BJ (cell line): ENCODE results near the gene FAM53A. TPM values are rescaled to one million over a fixed set of nuclear protein-coding genes. Genes with fewer than 3 reads are reported as not detected.

ENCODE experiments used
- CTCF ChIA-PET: fragments of 350-600 bp; formaldehyde crosslinking; extraction: SDS; loops from one replicate; lab custom pipeline; 2021; ENCODE audit warnings: antibody characterized with exemption, inconsistent platforms; lab: Yijun Ruan, JAX
- POLR2A ChIA-PET: fragments of 300-600 bp; sonication (Branson Sonifier 250); formaldehyde crosslinking; extraction: SDS; loops from one replicate; lab custom pipeline; 2021; ENCODE audit warnings: antibody characterized with exemption; lab: Charles Lee
- DNase-seq: peaks from one replicate; pipeline ENCODE4 v3.0.0-alpha.2; 2011; ENCODE audit warnings: low read depth
- H3K27me3 ChIP-seq: 2 replicates; pipeline ENCODE4 v1.6.0; 2011; ENCODE audit warnings: low read length; ENCODE audit not compliant: control insufficient read depth, insufficient read depth
- H3K36me3 ChIP-seq: 2 replicates; pipeline ENCODE4 v1.5.1; 2011; ENCODE audit warnings: low read length; ENCODE audit not compliant: control insufficient read depth, insufficient read depth
- H3K4me3 ChIP-seq: 2 replicates; pipeline ENCODE4 v1.5.1; 2011; ENCODE audit warnings: low read depth, mild to moderate bottlenecking, control low read depth, low read length
- CTCF ChIP-seq: IDR thresholded peaks from 2 replicates; pipeline ENCODE4 v1.5.1; 2011; ENCODE audit warnings: low read depth, mild to moderate bottlenecking, control low read depth, inconsistent platforms, low read length, moderate library complexity; ENCODE audit not compliant: insufficient read depth
- polyA plus RNA-seq: library from polyadenylated mRNA; depleted of rRNA; stranded (reverse); fragments of >200 nt; gene quantifications from 2 replicates; pipeline ENCODE4 v1.2.3, GENCODE V29; 2011

The FAM53A gene
- polyA plus RNA-seq, 1 experiment: 3.7 TPM

DNA sequence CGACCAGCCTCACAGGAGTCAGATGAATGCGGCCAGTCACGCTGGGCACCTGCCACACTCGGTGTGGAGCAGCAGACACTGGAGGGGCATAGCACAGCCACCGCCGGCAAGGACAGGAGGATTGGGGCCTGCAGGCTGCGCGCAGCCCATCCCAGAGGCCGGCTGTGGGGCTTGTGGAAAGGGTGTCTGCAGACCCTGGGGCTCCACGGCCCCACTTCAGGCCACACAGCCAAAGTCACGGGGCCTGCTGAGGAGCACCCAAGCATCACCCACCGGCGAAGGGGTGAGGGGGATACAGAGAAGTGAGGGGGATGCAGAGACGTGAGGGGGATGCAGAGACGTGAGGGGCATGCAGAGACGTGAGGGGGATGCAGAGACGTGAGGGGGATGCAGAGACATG lies 70.1 kb downstream of the FAM53A start:
- CTCF ChIA-PET: no interaction called here
- no peak for TF ChIP-seq CTCF
- POLR2A ChIA-PET: no interaction called here
- H3K27me3 ChIP-seq: no peaks in the 10 kb centered on the region
- no peak overlapping the region for H3K4me3 ChIP-seq
- DNase-seq: no peak
- H3K36me3 ChIP-seq: no peaks in the 10 kb centered on the region

DNA sequence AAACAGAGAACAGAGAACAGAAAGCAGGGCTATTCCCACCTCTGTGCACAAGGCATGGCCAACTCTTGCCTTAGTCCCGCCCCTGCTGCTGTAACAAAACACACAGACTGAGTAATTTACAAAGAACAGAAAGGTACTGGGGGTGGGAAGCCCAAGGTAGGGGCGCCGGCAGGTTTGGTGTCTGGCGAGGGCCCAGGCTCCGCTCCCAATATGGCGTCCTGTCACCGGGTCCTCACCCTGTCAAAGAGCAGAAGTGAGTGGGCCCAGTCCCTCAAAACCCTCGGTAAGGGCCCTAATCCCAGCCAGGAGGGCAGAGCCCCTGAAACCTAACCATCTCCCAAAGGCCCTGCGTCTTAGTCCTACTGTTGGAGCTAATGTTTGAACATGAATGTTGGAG lies 71.0 kb downstream of the FAM53A start:
- ChIA-PET CTCF (no interaction called here), POLR2A (no interaction called here)
- DNase-seq: no peak
- TF ChIP-seq CTCF: no peak
- no peaks in the 10 kb centered on the region for H3K36me3 ChIP-seq
- no peak overlapping the region for H3K4me3 ChIP-seq
- H3K27me3 ChIP-seq: no peaks in the 10 kb centered on the region

DNA sequence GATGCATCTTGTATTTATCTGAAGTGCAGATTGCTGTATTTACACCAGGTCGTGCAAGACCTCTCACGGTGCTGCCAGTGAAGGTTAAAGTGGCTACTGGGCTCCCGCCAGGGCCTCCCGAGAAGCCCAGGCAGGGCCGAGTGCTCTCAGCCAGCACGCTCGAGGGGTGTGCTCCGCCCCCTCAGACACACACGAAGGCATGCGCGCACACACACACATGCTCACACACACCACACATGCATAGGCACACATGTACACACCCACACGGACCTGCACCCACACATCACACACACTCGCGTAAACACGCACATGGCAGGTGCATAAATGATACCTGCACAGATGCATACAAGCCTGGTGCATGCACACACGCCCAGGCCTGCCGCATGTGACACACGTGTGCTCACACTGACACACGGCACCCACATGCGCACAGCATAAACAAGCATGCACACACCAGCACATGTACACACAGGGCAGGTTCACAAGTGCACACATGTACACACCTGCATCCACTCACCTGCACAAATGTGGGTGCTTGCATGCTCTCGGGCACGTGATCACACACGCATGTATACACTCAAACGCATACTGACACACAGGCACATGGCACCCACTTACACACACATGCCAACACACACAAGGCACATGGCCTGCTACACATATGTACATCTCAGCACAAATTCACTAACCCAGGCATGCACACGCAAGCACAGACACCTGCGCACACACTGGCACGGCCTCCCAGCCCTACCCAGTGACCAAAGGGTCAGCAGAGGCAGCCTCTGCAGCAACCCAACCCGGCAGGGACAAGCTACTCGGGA lies 71.6 kb downstream of the FAM53A start:
- TF ChIP-seq CTCF: no peak
- Histone ChIP-seq H3K27me3 (no peaks in the 10 kb centered on the region), H3K4me3 (no peak overlapping the region), H3K36me3 (no peaks in the 10 kb centered on the region)
- ChIA-PET CTCF (no interaction called here), POLR2A (no interaction called here)
- no peak for DNase-seq

DNA sequence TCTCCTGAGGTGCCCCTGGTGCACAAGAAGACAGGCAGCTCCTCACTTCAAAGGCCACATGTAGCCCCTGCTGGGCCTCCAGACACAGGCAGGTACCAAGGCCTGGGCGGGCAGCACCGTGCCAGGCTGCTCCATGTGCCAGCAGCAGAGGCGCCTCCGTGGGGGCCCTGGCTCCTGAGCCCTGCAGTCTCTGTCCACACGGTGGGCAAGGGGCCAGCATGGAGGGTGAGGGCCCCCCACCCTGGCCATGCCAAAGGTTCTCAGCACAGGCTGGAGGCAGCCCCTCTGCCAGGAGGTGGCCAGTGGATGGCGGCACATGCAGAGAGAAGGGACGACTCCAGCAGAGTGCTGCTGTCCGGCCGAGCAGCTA lies 72.6 kb downstream of the FAM53A start:
- no peak for TF ChIP-seq CTCF
- CTCF ChIA-PET: no interaction called here

GRCh38 chr4:1610791-1611500 lies 73.2 kb downstream of the FAM53A start:
- H3K27me3 ChIP-seq: no peaks in the 10 kb centered on the region
- no peak for DNase-seq
- H3K4me3 ChIP-seq: no peak overlapping the region
- H3K36me3 ChIP-seq: no peaks in the 10 kb centered on the region
- ChIA-PET POLR2A (no interaction called here), CTCF (no interaction called here)
- TF ChIP-seq CTCF: no peak

More for the DNA sequence above, 72.6 kb downstream of the FAM53A start:
- Histone ChIP-seq H3K36me3 (no peaks in the 10 kb centered on the region), H3K27me3 (no peaks in the 10 kb centered on the region), H3K4me3 (no peak overlapping the region)
- DNase-seq: no peak
- POLR2A ChIA-PET: no interaction called here
